Measurements from ENCODE around the gene GFY.

- TF ChIP-seq YY1 (IDR thresholded peaks at IDR 0.05; ENCODE audit: insufficient read depth, insufficient read length) (no peak), ZNF274 (IDR thresholded peaks at IDR 0.05; ENCODE audit: low read depth, low read length) (no peak)
Measured at GRCh38 chr19:49453013-49453756, 28.0 kb downstream of the GFY start, which contains the start of gene ALDH16A1.

Data from NT2/D1 (cell line).